Measurements from ENCODE around the gene PARD3B. TPM values are rescaled to one million over a fixed set of nuclear protein-coding genes. Genes with fewer than 3 reads are reported as not detected.

The PARD3B gene
- total RNA-seq, 1 donor from 2014 or later, result 12.3 TPM

GRCh38 chr2:205170399-205170798, 625.1 kb downstream of the PARD3B start:
- no peak overlapping the region for H3K27ac ChIP-seq
- TF ChIP-seq POLR2A (IDR thresholded peaks at IDR 0.05) (no peak), CTCF (IDR thresholded peaks at IDR 0.05) (no peak), POLR2AphosphoS5 (IDR thresholded peaks at IDR 0.05; ENCODE audit: insufficient read depth in 1 of 2, low read depth in 1 of 2) (no peak)
- no peak overlapping the region for H3K4me3 ChIP-seq
- intact Hi-C loops (cut with DNase I), result no loop called here
- no peaks in the 10 kb centered on the region for H3K9me3 ChIP-seq
- H3K4me1 ChIP-seq, result no peaks in the 10 kb centered on the region
- DNase-seq (ENCODE audit: extremely low spot score in 2 of 2), result no peak
- no peaks in the 10 kb centered on the region for H3K27me3 ChIP-seq
- H3K36me3 ChIP-seq, result no peaks in the 10 kb centered on the region

GRCh38 chr2:205171261-205171940, 626.1 kb downstream of the PARD3B start:
- H3K27me3 ChIP-seq, result no peaks in the 10 kb centered on the region
- TF ChIP-seq POLR2A (IDR thresholded peaks at IDR 0.05), result no peak
- no peak for TF ChIP-seq POLR2AphosphoS5 (IDR thresholded peaks at IDR 0.05; ENCODE audit: insufficient read depth in 1 of 2, low read depth in 1 of 2)
- TF ChIP-seq CTCF (IDR thresholded peaks at IDR 0.05), result no peak
- intact Hi-C loops (cut with DNase I), result no loop called here
- no peaks in the 10 kb centered on the region for H3K36me3 ChIP-seq
- no peak for DNase-seq (ENCODE audit: extremely low spot score in 2 of 2)
- no peak overlapping the region for H3K4me3 ChIP-seq
- H3K27ac ChIP-seq, result no peak overlapping the region
- no peaks in the 10 kb centered on the region for H3K9me3 ChIP-seq
- no peaks in the 10 kb centered on the region for H3K4me1 ChIP-seq

GRCh38 chr2:205175831-205176230, 630.6 kb downstream of the PARD3B start:
- no peak overlapping the region for H3K27ac ChIP-seq
- no peak for DNase-seq (ENCODE audit: extremely low spot score in 2 of 2)
- H3K4me3 ChIP-seq, result no peak overlapping the region
- H3K9me3 ChIP-seq, result no peaks in the 10 kb centered on the region
- TF ChIP-seq POLR2A (IDR thresholded peaks at IDR 0.05) (no peak), POLR2AphosphoS5 (IDR thresholded peaks at IDR 0.05; ENCODE audit: insufficient read depth in 1 of 2, low read depth in 1 of 2) (no peak), CTCF (IDR thresholded peaks at IDR 0.05) (no peak)
- H3K36me3 ChIP-seq, result no peaks in the 10 kb centered on the region
- no peaks in the 10 kb centered on the region for H3K27me3 ChIP-seq
- intact Hi-C loops (cut with DNase I), result no loop called here
- H3K4me1 ChIP-seq, result no peaks in the 10 kb centered on the region

GRCh38 chr2:205176546-205176945, 631.3 kb downstream of the PARD3B start:
- Histone ChIP-seq H3K27me3 (no peaks in the 10 kb centered on the region), H3K4me1 (no peaks in the 10 kb centered on the region), H3K36me3 (no peaks in the 10 kb centered on the region), H3K9me3 (no peaks in the 10 kb centered on the region), H3K27ac (no peak overlapping the region), H3K4me3 (no peak overlapping the region)
- intact Hi-C loops (cut with DNase I), result no loop called here
- TF ChIP-seq POLR2A (IDR thresholded peaks at IDR 0.05) (no peak), CTCF (IDR thresholded peaks at IDR 0.05) (no peak), POLR2AphosphoS5 (IDR thresholded peaks at IDR 0.05; ENCODE audit: insufficient read depth in 1 of 2, low read depth in 1 of 2) (no peak)
- no peak for DNase-seq (ENCODE audit: extremely low spot score in 2 of 2)

- no peak for TF ChIP-seq POLR2A (IDR thresholded peaks at IDR 0.05)
- TF ChIP-seq POLR2AphosphoS5 (IDR thresholded peaks at IDR 0.05; ENCODE audit: insufficient read depth in 1 of 2, low read depth in 1 of 2), result no peak
- TF ChIP-seq CTCF (IDR thresholded peaks at IDR 0.05), result no peak
Measured at GRCh38 chr2:205177546-205177945, 632.3 kb downstream of the PARD3B start.

More at GRCh38 chr2:205177546-205177945, 632.3 kb downstream of the PARD3B start:
- no peak for DNase-seq (ENCODE audit: extremely low spot score in 2 of 2)
- Histone ChIP-seq H3K9me3 (no peaks in the 10 kb centered on the region), H3K36me3 (no peaks in the 10 kb centered on the region), H3K4me1 (no peaks in the 10 kb centered on the region), H3K27ac (no peak overlapping the region), H3K27me3 (no peaks in the 10 kb centered on the region), H3K4me3 (no peak overlapping the region)
- intact Hi-C loops (cut with DNase I), result no loop called here
